Stimulated activated CD4-positive, alpha-beta T cell treated with anti-CD3 and anti-CD28 coated beads, Interleukin-4, amount 100 ng/mL, for 1 hour (primary cell): ENCODE measurements around the gene DNA2.
"Not testable (repeated sequence)": the region's sequence is repeated elsewhere in the genome, so short reads cannot be mapped to it uniquely, and the experiment has no call there.

ENCODE experiments used
- DNase-seq: peaks from one replicate; pipeline ENCODE4 v3.0.0-alpha.2; 2020

The DNA2 gene

GRCh38 chr10:68471586-68472408, at the start of gene DNA2:
DNA2 (minus strand) TSS chr10:68471973; CDS start chr10:68471864, 109 bp downstream.
- peak; percentile 80 for DNase-seq

GRCh38 chr10:68518609-68519008, 46.8 kb upstream of the DNA2 start:
- not testable (repeated sequence) for DNase-seq

GRCh38 chr10:68517188-68517587, 45.4 kb upstream of the DNA2 start:
- DNase-seq: no peak

- DNase-seq: no peak
These were observed 45.0 kb upstream of the DNA2 start for GRCh38 chr10:68516766-68517165.

GRCh38 chr10:68516216-68516615, 44.4 kb upstream of the DNA2 start:
- DNase-seq: not testable (repeated sequence)

GRCh38 chr10:68508090-68508489, 36.3 kb upstream of the DNA2 start:
- no peak for DNase-seq

GRCh38 chr10:68506411-68506810, 34.6 kb upstream of the DNA2 start:
- DNase-seq: no peak

GRCh38 chr10:68502846-68503245, 31.1 kb upstream of the DNA2 start:
- no peak for DNase-seq

- DNase-seq: no peak
These were observed 29.9 kb upstream of the DNA2 start for GRCh38 chr10:68501691-68502090.

- DNase-seq: no peak
These were observed 27.8 kb upstream of the DNA2 start for GRCh38 chr10:68499544-68499943.

GRCh38 chr10:68496072-68496471, 24.3 kb upstream of the DNA2 start:
- no peak for DNase-seq

- DNase-seq: no peak
These were observed 20.3 kb upstream of the DNA2 start for GRCh38 chr10:68492118-68492517.

GRCh38 chr10:68489919-68490318, 18.1 kb upstream of the DNA2 start:
- DNase-seq: no peak

GRCh38 chr10:68474021-68474420, 2.2 kb upstream of the DNA2 start:
- no peak for DNase-seq

- no peak for DNase-seq
These were observed 649 bp downstream of the DNA2 start for GRCh38 chr10:68471063-68471585.

- DNase-seq: no peak
These were observed 1.5 kb downstream of the DNA2 start for GRCh38 chr10:68470300-68470699.

- no peak for DNase-seq
These were observed 1.9 kb downstream of the DNA2 start for GRCh38 chr10:68469838-68470237.

GRCh38 chr10:68464729-68465128, 7.0 kb downstream of the DNA2 start:
- DNase-seq: not testable (repeated sequence)

- DNase-seq: no peak
These were observed 8.2 kb downstream of the DNA2 start for GRCh38 chr10:68463365-68464093.

- DNase-seq: no peak
These were observed 9.2 kb downstream of the DNA2 start for GRCh38 chr10:68462536-68462935.

GRCh38 chr10:68461032-68461431, 10.7 kb downstream of the DNA2 start:
- DNase-seq: no peak

- not testable (repeated sequence) for DNase-seq
These were observed 22.1 kb downstream of the DNA2 start for GRCh38 chr10:68449698-68450097.

GRCh38 chr10:68446179-68446578, 25.6 kb downstream of the DNA2 start:
- no peak for DNase-seq

- no peak for DNase-seq
These were observed 28.8 kb downstream of the DNA2 start for GRCh38 chr10:68442971-68443370.
